NCI-H510A (cell line): ENCODE data around the gene PLEKHM3.

Experiments used
- DNase-seq: peaks from one replicate; lab custom pipeline; 2025; lab: John Stamatoyannopoulos, UW

The PLEKHM3 gene

GRCh38 chr2:207993151-207993763 is 32.1 kb downstream of the PLEKHM3 start:
- no peak for DNase-seq

GRCh38 chr2:207991944-207992343 is 33.4 kb downstream of the PLEKHM3 start:
- DNase-seq = no peak

GRCh38 chr2:207990784-207991183 is 34.5 kb downstream of the PLEKHM3 start:
- DNase-seq = no peak

- DNase-seq = no peak
These were observed 36.4 kb downstream of the PLEKHM3 start for GRCh38 chr2:207988975-207989374.

- DNase-seq = no peak
These were observed 38.2 kb downstream of the PLEKHM3 start for GRCh38 chr2:207987025-207987716.

DNA sequence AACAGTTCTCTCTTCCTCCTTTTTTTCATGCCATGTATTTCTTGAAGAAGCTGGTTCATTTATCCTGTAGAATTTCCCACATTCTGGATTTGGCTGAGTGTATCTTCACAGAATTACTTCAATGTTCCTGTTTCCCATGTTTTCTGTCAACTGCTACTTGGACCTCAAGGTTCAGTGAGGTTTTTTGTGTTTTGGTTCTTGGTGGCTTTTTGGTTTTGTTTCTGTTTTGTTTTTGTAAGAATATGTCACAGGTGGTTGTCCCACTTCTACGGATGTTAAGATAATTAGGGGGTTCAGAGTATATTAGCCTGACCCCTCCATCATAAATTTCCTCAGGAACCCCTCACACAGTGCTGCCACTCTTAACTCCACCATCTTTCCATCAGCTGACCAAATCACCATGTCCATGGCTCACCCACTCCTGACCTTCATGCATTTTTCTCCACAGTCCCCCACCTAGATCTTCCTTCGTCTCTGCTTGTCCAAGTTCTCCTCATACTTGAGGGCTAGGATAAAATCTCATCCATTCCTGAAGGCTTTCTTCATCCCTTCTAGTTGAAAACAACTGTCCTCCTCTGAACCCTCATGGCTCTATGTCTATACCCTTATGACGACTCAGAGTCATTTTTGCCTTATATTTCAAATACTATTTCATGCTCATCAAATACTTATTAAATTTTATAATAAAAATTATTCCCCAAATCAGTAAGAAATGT is 40.4 kb downstream of the PLEKHM3 start:
- DNase-seq = no peak

DNA sequence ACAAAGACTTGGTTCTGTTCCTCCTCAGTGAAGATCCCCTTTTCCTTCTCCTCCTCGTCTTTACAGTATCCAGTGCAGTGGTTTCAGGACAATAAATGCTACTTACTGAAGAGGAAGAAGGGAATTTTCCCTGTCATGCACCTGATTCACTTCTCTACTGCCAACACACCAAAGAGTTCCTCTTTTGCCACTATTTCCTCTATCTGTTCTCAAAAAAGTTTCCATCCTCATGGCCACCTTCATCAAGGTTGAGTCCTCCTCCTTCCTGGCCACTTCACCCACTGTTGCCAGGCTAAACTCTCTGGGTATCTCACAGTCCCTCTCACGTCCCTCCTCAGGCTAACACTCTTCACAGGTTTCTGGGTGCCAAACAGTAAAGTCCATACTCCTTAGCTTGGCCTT is 41.7 kb downstream of the PLEKHM3 start:
- no peak for DNase-seq

DNA sequence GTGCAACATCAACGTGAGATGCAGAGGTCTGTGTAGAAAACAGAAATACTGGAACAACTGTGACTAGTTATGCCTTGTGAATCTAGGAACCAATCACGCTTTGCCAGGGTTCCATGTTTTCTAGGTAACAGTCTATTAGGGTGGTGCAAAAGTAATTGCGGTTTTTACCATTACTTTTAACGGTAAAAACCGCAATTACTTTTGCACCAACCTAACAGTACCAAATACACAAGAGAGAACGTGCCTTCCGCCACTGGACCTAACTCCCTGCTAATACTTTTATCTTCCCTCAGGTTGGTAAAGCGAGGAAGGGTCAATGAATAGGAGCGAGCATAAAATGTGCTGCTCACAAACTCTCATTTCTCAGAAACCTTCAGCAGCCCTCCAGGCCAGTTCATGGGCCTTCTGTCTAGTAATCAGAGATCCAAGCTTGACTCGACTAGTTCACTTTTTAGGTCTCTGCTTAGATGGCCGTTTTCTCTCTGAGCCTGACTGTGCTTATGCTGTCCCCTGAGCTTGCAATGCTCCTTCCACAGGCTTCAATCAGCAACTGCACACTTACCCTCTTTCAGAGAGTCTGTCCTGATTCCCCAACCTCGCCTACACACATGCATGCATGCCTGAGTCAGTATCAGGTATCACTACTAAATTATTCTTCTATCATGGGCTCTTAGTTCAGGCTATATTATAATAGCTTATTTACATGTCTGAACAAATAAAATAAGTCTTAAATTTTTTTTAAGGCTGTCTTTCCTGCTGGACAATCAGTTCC is 47.0 kb downstream of the PLEKHM3 start:
- no peak for DNase-seq

GRCh38 chr2:207975921-207976320 is 49.4 kb downstream of the PLEKHM3 start:
- DNase-seq = no peak

DNA sequence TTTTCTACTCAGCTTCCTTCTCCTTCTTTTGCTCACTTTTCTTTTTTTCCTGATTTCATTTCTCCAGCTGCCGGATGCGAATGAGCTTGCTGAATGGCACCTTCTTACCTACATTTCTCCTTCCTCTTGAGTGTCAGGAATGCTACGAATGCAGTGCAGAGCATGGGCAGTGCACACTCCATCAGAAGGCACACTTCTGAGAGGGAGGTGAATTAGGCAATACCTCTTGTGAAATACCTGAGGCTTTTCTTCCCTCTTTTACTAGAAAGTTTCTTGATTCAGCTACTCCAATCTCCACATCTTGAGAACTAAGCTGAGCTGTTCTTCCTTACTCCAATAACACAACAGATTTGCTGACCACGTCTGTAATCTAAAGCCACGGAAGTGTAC is 51.1 kb downstream of the PLEKHM3 start:
- no peak for DNase-seq

DNA sequence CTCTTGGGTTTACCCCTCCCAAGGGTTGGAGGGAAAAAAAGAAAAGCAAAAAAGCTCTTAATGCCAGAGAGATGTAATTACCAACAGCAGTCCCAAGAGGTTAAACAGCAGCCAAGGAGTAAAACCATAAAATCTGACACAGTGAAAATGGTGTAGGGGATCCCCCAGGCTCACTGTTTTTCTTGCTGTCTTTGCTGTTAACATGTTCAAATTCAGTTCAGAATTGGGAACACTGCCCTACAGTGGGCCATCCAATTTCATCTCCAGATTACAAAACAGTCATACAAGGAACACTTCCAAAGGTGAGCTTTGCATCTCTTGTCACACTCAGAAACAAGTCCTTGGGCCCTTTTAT is 54.5 kb downstream of the PLEKHM3 start:
- DNase-seq = no peak

GRCh38 chr2:207970147-207970825 is 55.0 kb downstream of the PLEKHM3 start:
- no peak for DNase-seq

DNA sequence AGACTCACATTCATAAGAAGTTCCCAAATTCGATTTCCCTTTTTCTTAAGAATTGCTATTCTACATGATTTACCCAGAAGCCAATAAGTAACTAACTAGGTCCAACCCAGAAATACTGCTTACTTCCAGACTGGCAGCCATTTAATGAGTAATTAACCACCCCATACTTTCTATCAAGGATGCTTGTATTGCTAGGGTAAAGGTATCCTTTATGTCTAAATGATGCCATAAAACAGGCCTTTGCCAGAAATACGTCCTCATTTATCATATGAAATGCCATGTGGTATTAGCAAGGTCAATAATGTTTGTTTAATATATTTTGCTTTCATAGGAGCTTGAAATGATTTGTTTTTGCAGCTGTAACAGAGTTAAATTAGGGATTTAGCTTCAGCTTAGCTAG is 56.1 kb downstream of the PLEKHM3 start:
- DNase-seq = no peak

GRCh38 chr2:207967121-207967520 is 58.2 kb downstream of the PLEKHM3 start:
- no peak for DNase-seq

DNA sequence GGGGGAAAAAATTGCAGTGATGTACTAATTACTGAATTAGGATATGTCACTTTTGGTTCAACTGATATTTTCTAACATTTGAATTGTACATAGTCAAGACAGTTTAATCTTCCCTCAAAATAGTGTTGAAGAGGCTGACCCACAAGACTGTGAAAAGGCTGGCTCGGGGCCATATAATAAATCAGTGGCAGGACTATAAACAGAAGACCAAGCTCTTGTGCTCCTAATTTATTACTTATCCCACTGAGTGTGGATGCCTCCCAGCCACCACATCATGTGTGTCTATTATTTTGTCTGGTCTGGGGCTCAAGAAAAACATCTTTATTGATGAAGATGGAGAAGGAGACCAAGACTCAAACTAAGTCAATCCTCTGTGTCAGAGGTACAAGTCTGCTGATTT is 64.4 kb downstream of the PLEKHM3 start:
- no peak for DNase-seq

GRCh38 chr2:207960090-207960489 is 65.2 kb downstream of the PLEKHM3 start:
- DNase-seq = no peak

GRCh38 chr2:207956771-207957170 is 68.6 kb downstream of the PLEKHM3 start:
- no peak for DNase-seq

DNA sequence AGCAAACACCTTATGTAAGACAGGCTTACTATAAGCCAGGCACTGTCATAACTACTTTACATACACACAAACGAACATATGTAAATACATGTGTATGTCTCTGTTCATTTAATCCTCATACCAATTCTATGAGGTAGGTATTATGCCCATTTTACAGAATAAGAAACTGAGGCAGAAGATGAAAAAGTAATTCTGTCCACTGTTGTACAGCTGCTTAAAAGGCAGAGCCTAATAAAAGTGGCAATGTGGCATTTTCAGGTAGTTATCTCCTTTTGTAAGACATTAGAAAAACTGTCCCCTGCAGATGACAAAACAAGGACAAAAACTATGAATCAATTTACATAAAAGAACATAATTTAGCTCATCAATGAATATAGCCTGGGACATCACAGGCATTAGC is 69.9 kb downstream of the PLEKHM3 start:
- no peak for DNase-seq

GRCh38 chr2:207953354-207953753 is 72.0 kb downstream of the PLEKHM3 start:
- DNase-seq = no peak

- DNase-seq = no peak
These were observed 72.6 kb downstream of the PLEKHM3 start for GRCh38 chr2:207952564-207953345.

- DNase-seq = no peak
These were observed 73.4 kb downstream of the PLEKHM3 start for GRCh38 chr2:207951734-207952470.
